ENCODE results near the gene MYRIP.
A peak's percentile ranks its signal among the peaks of the same experiment; 100 is the strongest.
"Not testable (repeated sequence)": the region's sequence is repeated elsewhere in the genome, so short reads cannot be mapped to it uniquely, and the experiment has no call there.

Gene MYRIP

GRCh38 chr3:39806820-39807219, 2.6 kb upstream of the MYRIP start:
- no peak for DNase-seq (ENCODE audit: low spot score)

DNA sequence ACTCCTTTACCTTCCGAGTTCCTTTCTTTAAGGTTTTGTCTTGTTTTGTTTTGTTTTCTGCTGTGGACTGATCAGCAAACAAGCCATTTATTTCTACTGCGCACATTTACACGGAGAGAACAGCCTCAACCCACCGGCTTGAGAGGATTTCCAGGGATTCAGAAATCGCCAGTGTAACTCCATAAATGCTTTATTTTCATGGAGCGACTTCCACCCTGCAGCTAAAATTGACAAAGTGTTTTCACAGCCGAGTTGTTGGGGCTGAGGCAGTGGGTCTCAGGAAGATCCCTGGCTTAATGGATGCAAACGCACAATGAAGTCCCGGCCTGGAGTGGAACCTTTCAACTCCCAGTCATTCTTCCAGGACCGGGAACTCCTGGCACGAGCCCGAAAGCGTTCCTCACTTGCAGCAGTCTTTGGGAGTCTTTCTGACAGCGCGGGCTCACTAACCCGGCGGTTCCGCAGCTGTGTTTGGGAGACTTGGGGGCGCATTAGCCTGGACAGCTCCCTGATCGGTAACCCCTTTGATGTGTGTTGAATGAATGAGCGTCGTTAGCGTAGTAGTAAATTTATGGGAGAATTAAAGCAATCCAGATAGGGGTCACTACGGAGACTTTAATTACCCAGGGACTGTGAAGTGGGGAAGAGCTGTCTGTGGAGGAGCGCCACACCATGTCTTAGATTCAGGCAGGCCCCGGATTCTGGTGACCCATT, 785 bp upstream of the MYRIP start:
- DNase-seq (ENCODE audit: low spot score): peak; percentile 50

DNA sequence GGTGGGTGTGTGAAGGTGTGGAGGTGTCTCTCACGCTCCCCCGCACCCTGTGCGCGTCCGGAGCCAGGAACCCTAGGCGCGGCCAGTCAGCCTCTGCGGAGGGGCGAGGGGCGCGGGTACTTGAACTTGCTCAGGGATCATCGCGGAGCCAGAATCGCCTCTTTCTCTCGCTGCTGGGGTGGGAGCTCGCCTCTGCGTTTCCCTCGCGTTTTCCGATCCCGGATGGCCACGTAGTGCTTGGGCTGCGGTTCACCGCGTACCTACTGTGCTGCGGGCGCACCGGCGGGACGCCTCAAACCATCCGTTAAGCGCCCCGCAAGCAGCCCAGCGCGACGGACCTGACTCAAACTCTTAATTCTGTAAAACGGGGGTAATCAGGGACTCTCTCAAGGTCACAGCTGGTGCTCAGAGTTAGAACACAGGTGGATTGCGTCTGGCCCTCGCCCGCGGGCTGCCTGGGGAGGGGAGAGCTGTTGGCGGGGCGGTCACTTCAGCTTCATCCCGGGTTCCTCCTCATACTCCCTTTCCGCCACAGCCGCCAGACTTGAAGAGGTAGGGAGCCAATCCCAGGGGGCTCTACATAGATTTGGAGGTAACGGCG, 686 bp downstream of the MYRIP start:
- DNase-seq (ENCODE audit: low spot score): peak; percentile 18

GRCh38 chr3:39810647-39811161, 1.3 kb downstream of the MYRIP start:
- no peak for DNase-seq (ENCODE audit: low spot score)

DNA sequence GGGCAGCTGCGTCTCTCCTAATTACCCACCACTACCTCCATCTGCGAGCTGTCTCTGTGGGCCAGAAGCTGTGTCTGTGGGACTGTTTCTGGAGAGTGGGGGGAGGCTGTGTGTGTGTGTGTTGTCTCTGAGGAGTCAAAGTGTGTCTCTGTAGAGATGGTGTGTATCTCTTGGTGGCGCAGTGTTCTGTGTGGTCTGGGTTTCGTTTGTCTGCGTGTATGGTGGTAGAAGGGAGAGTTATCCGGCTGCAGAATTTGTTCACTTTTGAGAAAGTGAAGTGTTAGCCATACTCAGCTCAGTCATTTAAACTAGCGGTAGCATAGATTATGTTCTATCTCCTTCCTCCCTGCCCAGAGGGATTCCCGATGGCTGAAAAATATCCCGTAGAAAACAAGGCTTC, 2.2 kb downstream of the MYRIP start:
- no peak for DNase-seq (ENCODE audit: low spot score)

DNA sequence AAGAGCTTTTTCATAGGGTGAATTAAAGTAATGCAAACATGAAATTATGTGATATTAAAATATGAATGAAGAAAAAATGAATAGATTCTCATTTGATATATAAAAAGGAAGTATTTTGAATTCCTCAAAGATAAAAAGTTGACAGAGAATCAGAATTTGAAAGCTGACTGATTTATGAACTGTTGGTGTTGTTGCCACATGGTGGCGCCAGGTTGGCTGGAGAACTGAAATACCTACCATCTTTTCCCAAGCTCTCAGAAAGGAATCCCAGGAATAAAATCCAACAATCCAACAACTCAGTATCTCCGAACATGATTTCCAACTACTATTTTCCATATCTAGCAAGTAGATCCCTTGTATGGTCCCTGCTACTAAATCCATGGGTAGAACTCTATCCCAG, 3.1 kb downstream of the MYRIP start:
- DNase-seq (ENCODE audit: low spot score): no peak

GRCh38 chr3:39814007-39814406, 4.6 kb downstream of the MYRIP start:
- DNase-seq (ENCODE audit: low spot score): no peak

DNA sequence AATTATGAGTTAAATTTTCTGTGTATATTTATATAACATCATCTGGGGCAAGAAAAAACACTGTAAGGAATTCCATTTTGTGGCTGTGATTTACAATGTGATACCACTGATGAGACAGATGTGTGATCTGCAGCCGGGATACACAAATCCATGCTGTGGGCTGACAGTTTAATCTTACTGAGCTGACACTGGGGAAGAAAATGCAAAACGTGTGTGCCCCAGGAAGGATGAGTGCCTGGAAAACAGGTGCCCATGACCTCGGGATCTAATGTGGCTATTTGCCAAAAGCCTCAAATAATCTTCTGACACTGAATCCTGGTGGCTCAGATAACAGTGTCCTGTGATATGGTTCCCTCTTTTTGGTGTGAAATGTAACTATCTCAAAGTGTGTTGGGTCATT, 10.5 kb downstream of the MYRIP start:
- DNase-seq (ENCODE audit: low spot score): no peak

- DNase-seq (ENCODE audit: low spot score): not testable (repeated sequence)
These were observed 24.4 kb downstream of the MYRIP start for GRCh38 chr3:39833764-39834163.

DNA sequence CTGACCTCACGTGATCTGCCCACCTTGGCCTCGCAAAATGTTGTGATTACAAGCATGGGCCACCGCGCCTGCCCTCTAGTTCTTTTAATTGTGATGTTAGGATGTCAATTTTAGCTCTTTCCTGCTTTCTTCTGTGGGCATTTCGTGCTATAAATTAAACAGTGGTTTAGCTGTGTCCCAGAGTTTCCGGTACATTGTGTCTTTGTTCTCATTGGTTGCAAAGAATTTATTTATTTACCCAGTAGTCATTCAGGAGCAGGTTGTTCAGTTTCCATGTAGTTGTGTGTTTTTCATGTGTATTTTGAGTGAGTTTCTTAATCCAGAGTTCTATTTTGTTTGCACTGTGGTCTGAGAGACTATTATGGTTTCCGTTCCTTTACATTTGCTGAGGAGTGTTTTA, 30.1 kb downstream of the MYRIP start:
- DNase-seq (ENCODE audit: low spot score): no peak

DNA sequence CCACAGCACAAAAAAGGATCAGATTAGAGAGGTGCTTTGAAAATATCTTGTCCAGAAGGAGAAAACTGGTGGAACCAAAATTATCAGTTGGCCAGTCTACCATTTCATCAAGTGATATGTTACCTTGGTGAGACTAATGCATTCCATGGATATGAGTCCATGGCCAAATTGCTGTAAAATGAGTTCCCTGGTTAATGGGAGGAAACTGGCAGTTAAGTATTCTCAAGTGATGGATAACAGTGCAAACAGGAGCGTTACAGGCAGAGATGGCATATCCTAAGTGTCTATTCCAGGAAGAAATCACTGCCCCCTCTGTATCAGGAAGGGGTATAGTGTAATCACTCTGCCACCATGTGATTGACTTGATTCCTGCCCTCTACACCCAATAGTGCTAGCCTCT, 34.0 kb downstream of the MYRIP start:
- no peak for DNase-seq (ENCODE audit: low spot score)

DNA sequence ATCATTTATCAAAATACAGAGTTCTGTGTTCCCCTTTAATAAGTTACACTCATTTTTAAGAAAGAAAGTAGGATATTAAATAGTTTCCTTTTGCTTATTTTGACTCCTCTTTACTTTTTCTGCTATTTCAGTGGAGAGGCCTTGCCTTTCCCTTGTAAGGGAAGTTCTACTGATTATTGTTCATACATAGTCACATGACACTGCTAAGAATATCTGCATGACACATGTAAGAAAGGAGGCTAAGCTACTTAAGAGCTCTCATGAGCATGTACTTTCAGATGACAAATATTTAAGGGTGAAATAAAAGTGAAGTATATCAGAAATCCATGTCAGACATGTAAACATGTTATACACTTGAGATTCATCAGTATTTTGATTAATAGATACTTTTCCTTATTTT, 39.0 kb downstream of the MYRIP start:
- DNase-seq (ENCODE audit: low spot score): no peak

DNA sequence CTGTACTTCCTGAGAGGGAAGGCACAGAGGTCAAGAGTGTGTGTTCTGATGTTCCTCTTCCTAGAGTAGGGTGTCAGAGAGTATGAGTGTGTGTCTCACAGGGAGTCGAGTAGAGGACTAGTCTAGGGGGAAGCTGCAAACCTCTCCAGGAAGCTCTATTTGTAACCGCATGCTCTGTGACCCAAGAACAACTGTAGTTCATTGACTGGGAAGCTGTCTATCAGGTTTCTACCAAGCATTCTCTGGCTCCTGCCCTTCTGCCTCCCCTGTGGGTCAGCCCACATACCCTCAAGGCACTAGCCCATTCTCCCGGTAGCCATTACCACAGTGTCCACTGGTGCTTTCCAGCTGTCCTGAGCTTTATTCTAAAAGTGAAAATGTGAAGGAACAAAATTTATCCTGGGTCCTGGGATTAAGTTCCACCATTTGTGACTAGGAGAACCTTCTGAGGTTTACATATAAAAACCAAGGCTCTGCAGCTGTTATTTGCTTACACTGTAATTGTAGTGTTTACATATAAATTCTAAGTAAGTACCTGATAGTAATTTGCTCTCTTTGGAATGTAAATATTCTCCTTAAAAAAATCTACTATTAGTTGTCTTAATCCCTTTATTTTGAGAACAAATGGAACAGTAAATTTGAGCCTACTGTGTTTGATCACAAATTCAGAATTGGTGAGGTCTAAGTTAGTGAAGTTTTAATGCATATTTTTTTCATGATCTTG, 40.7 kb downstream of the MYRIP start:
- no peak for DNase-seq (ENCODE audit: low spot score)

- no peak for DNase-seq (ENCODE audit: low spot score)
These were observed 41.3 kb downstream of the MYRIP start for GRCh38 chr3:39850716-39851032.

- no peak for DNase-seq (ENCODE audit: low spot score)
These were observed 46.1 kb downstream of the MYRIP start for GRCh38 chr3:39855517-39855916.

GRCh38 chr3:39869890-39870289, 60.5 kb downstream of the MYRIP start:
- DNase-seq (ENCODE audit: low spot score): no peak

GRCh38 chr3:39870706-39871105, 61.3 kb downstream of the MYRIP start:
- DNase-seq (ENCODE audit: low spot score): no peak

- no peak for DNase-seq (ENCODE audit: low spot score)
These were observed 70.2 kb downstream of the MYRIP start for GRCh38 chr3:39879581-39879980.

DNA sequence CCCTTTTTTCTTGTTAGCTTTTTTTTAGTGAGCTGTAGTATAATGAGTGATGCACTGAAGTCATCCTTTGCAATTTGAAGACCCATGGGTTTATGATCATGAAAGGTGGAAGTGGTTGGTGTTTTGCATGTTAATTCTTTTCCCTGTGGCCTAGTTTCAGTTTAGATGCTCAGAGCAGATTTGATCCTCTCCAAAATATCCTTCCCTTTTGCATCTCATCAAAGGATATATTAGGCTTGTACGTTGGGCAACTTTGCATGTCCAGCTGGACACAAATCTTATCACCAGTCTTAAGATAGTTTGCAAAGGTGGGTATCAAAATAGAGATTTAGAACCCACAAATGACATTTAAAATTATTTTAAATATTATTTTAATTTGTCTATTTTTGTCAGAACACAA, 72.7 kb downstream of the MYRIP start:
- DNase-seq (ENCODE audit: low spot score): no peak

- no peak for DNase-seq (ENCODE audit: low spot score)
These were observed 82.7 kb downstream of the MYRIP start for GRCh38 chr3:39892068-39892467.

DNA sequence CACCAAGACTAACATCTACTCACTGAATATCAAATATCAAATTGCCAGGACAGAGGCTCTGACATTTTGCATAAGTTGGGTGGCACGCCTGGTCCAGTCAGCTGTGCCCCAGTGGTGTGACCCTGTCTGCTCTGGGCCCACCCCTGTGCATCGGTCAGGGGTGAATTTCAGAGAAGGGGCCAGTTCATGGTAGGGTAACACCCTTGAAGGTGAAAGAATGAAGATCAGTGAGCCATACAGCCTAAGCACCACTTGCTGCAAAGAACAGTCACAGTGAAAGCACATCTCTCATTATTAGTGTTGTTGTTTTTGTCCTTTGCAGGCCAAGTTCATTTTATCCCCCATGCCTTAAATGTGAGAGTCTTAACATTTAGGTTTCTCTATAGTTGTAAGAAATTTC, 86.8 kb downstream of the MYRIP start:
- DNase-seq (ENCODE audit: low spot score): no peak

DNA sequence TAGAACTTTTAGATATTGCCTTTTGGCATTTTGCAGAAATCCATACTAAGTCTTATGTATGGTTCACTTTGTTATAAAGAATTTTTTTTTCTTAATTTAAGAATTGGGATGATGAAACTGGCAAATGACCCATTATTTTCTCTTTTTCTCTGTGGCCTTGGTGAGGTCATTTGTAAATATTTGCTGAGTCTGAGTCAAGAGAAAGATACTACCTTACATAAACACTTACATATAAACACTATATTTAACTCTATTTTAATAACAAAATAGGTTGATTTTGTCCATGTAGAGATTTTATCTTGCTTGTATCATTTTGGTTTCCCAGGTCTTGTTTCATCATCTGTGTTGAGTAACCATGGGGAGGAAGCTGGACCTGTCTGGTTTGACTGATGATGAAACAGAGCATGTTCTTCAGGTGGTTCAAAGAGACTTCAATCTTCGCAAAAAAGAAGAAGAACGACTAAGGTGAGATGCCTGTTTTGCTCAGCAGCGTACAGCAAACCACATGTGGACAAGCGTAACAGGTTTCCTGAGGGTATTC, 91.1 kb downstream of the MYRIP start:
- no peak for DNase-seq (ENCODE audit: low spot score)

DNA sequence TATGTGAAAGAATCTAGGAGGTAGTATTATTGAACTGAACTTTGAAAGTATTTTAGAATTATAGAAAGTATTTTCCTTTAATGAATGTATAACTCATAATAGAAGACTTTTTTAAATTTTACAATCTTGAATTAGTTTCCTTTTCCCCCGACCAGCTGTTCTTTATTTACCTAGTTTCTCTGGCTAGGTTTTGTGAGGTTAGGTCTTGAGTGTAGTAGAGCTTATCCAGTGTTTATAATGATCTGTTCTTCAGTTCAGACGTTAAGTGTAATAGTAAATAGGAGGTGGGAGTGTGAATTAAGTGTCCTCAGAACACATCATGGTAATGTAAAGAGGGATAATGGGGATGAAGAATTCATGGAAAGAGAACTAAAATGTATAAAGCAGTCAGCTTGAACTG, 93.8 kb downstream of the MYRIP start:
- no peak for DNase-seq (ENCODE audit: low spot score)

All from AG20443 (cell line).